VCaP (cell line): Measurements from ENCODE around the gene ELOVL4.

Experiments used
- H3K27ac ChIP-seq: fragments of 450-650 bp; 2 replicates; pipeline ENCODE4 v1.5.1; 2017
- CTCF ChIP-seq: fragments of 450-650 bp; conservative IDR thresholded peaks from 2 replicates; pipeline ENCODE4 v1.5.1; 2017; ENCODE audit warnings: mild to moderate bottlenecking, moderate library complexity

Gene ELOVL4

DNA sequence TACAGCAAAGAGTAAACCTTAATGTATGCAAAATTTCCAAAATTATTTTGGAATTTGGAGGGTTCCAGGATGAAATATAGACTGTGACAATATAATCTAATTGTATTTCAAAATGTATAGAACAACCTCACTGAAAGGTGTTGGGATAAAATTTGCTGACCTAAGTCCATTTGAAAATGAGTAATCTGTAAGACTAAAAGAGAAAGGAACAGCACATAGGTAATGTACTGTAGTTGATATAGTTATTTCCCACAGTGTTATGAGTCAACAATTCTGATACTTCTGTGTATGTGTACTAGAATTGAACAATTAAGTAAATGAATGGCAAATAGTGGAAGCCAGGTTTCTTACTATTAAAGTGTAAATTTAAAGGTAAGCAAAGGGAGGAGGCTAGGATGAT is 23.8 kb upstream of the ELOVL4 start:
- TF ChIP-seq CTCF: no peak
- H3K27ac ChIP-seq: no peak overlapping the region

GRCh38 chr6:79969784-79970183 is 22.4 kb upstream of the ELOVL4 start:
- no peak overlapping the region for H3K27ac ChIP-seq
- no peak for TF ChIP-seq CTCF

DNA sequence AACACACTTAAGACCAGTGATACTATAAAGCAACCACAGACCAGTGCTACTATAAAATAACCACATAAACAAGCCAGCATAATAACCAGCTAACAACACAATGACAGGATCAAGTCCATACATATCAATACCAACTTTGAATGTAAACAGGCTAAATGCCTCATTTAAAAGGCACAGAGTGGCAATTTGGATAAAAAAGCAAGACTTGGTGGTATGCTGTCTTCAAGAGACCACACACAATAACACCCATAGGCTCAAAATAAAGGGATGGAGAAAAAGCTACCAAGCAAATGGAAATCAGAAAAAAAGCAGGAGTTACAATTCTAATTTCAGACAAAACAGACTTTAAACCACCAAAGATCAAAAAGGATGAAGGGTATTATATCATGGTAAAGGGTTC is 19.8 kb upstream of the ELOVL4 start:
- H3K27ac ChIP-seq: no peak overlapping the region
- TF ChIP-seq CTCF: no peak

- H3K27ac ChIP-seq: no peak overlapping the region; the same call in 1 of the 2 replicates
- no peak for TF ChIP-seq CTCF
Measured at GRCh38 chr6:79964607-79965081, 17.3 kb upstream of the ELOVL4 start.

DNA sequence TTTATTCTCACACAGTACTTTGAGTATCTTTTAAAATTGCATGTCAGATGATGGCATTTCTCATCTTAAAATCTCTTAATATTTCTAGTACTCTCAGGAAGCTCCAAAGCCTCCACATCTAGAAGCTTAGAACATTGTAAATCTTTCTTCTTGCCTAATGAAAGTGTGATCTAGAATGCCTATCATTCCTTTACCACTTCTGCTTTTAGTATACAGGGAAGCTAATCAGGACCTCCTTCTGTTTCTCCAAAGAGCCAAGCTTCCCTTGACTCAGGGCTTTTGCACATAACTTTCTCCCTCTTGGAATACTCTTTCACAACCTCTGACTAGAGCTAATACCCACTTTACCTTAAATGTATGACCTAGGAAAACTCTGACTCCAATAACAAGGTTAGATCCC is 7.5 kb upstream of the ELOVL4 start:
- H3K27ac ChIP-seq: no peak overlapping the region
- no peak for TF ChIP-seq CTCF

DNA sequence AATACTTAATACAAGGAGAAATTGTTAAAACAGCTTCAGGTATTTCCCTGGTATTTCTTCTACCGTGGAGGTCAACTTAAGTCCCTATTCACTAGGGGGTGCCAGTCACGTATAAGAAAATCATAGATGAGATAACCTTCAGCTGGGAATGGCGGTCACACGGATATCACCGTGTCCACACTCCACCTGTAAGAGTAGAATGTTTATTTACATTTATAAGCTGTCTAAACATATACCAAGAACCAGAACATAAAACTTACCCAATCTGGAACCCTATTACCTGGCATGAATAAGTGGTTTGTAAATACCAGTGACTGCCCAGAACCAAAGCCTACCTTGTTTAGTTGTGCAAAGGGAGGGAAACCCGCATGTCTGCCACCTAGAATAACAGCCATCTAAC is 1.9 kb upstream of the ELOVL4 start:
- H3K27ac ChIP-seq: peak overlapping the region; percentile 15; the same call in 1 of the 2 replicates
- peak; percentile 72 for TF ChIP-seq CTCF

- peak; percentile 59 for TF ChIP-seq CTCF
- peak overlapping the region; percentile 68 for H3K27ac ChIP-seq
Measured at GRCh38 chr6:79946272-79947190, 822 bp downstream of the ELOVL4 start.
